HepG2 (cell line): ENCODE data around the gene CDC42EP3. TPM values are rescaled to one million over a fixed set of nuclear protein-coding genes. Genes with fewer than 3 reads are reported as not detected.

Experiments used
- ATAC-seq: fragments of 200-7000 bp; cut with Tn5 transposase; 3 replicates; pipeline ENCODE4 v1.9.1; 2020; ENCODE audit warnings: mild to moderate bottlenecking, moderate library complexity
- BruUV-seq: library from RNA; stranded (reverse); fragments of 400-500 nt; replicated peaks from 2 replicates; lab custom pipeline; 2021; lab: Mats Ljungman, UMichigan
- CTCF ChIA-PET: fragments of 300-600 bp; formaldehyde crosslinking; extraction: SDS; loops from one replicate; lab custom pipeline; 2021; ENCODE audit warnings: low total read pairs, inconsistent platforms, low intra/inter-chr PET ratio; lab: Yijun Ruan, JAX
- POLR2A ChIA-PET: fragments of 350-600 bp; sonication (Branson Sonifier 250); formaldehyde crosslinking; loops from one replicate; lab custom pipeline; 2020; ENCODE audit warnings: antibody characterized with exemption, inconsistent platforms; lab: Yijun Ruan, JAX
- DNase-seq: peaks from one replicate; pipeline ENCODE4 v3.0.0-alpha.2; 2015; ENCODE audit warnings: low spot score
- FAIRE-seq: peaks from 3 replicates; lab custom pipeline; 2011; peaks lifted over from hg19 to GRCh38; lab: Jason Lieb, UNC
- H2AFZ ChIP-seq: one replicate; pipeline ENCODE4 v1.6.1; 2011; ENCODE audit warnings: low read length, inconsistent platforms
- H3K27ac ChIP-seq: fragments of 300-600 bp; 3 replicates; pipeline ENCODE4 v1.8.0; 2011; ENCODE audit warnings: mixed run types, mild to moderate bottlenecking, mixed read lengths, low read length, inconsistent platforms; ENCODE audit not compliant: insufficient read depth; ENCODE audit errors: extremely low read length
- H3K27me3 ChIP-seq, 2 experiments: fragments of 200-600 bp in 1 of 2; 2 replicates in 1 of 2; 3 replicates in 1 of 2; pipeline versions ENCODE4 v1.6.0 to v1.8.0; 2011; ENCODE audit warnings: low read length in 2 of 2, mild to moderate bottlenecking in 2 of 2, moderate library complexity in 2 of 2, inconsistent platforms in 1 of 2; ENCODE audit not compliant: insufficient read depth in 2 of 2, control insufficient read depth in 1 of 2
- H3K36me3 ChIP-seq, 2 experiments: fragments of 200-600 bp in 1 of 2; replicated peaks in 1 of 2; 2 replicates in 1 of 2; 3 replicates in 1 of 2; pipeline versions ENCODE4 v1.5.1 to v1.8.0; 2011; ENCODE audit warnings: low read length in 2 of 2, inconsistent platforms in 1 of 2; ENCODE audit not compliant: insufficient read depth in 2 of 2, control insufficient read depth in 1 of 2
- H3K4me1 ChIP-seq: 2 replicates; pipeline ENCODE4 v1.5.1; 2012; ENCODE audit warnings: low read length, inconsistent platforms; ENCODE audit not compliant: insufficient read depth
- H3K4me2 ChIP-seq: 2 replicates; pipeline ENCODE4 v1.6.0; 2011; ENCODE audit warnings: low read depth, low read length, inconsistent platforms
- H3K4me3 ChIP-seq, 3 experiments: fragments of 200-600 bp in 1 of 3; sonication (generic), shearing (Covaris generic) in 1 of 3; replicated peaks in 1 of 3; 2 replicates each; pipeline ENCODE4 v1.5.1; 2011 to 2016; ENCODE audit warnings: low read length in 3 of 3, inconsistent platforms in 2 of 3, low read depth in 2 of 3, mild to moderate bottlenecking in 2 of 3, control low read depth in 1 of 3, mixed read lengths in 1 of 3; ENCODE audit not compliant: insufficient read depth in 1 of 3
- H3K79me2 ChIP-seq: one replicate; pipeline ENCODE4 v1.6.1; 2011; ENCODE audit warnings: low read length, inconsistent platforms; ENCODE audit not compliant: insufficient read depth
- H3K9ac ChIP-seq: 2 replicates; pipeline ENCODE4 v1.6.0; 2011; ENCODE audit warnings: mild to moderate bottlenecking, low read depth, low read length, inconsistent platforms; ENCODE audit not compliant: insufficient read depth
- H3K9me3 ChIP-seq: 2 replicates; pipeline ENCODE4 v1.5.1; 2012; ENCODE audit warnings: mild to moderate bottlenecking, low read length
- H4K20me1 ChIP-seq: 2 replicates; pipeline ENCODE4 v1.6.0; 2011; ENCODE audit warnings: inconsistent platforms, mild to moderate bottlenecking, low read length, moderate library complexity; ENCODE audit not compliant: insufficient read depth
- ATF7-NPFF ChIP-seq: sonication (generic); formaldehyde crosslinking; IDR thresholded peaks from 2 replicates; pipeline ENCODE4 v1.8.1; 2023; ENCODE audit warnings: mild to moderate bottlenecking, low read depth, missing genetic modification reagents, moderate library complexity
- ETV6 ChIP-seq: sonication (generic); formaldehyde crosslinking; conservative IDR thresholded peaks from 2 replicates; pipeline ENCODE4 v1.4.0; 2020; ENCODE audit warnings: missing genetic modification reagents
- HMGA1 ChIP-seq: sonication (generic); formaldehyde crosslinking; conservative IDR thresholded peaks from 2 replicates; pipeline ENCODE4 v1.4.0; 2020; ENCODE audit warnings: missing genetic modification reagents
- ISX ChIP-seq: sonication (generic); formaldehyde crosslinking; conservative IDR thresholded peaks from 2 replicates; pipeline ENCODE4 v1.5.0; 2020; ENCODE audit warnings: missing genetic modification reagents
- JUN ChIP-seq: sonication (generic); formaldehyde crosslinking; IDR thresholded peaks from 2 replicates; pipeline ENCODE4 v1.4.0; 2020; ENCODE audit warnings: mild to moderate bottlenecking, missing genetic modification reagents
- MIXL1 ChIP-seq: IDR thresholded peaks from 2 replicates; pipeline ENCODE4 v1.6.1; 2016
- RAD51 ChIP-seq: fragments of 450-650 bp; IDR thresholded peaks from 2 replicates; pipeline ENCODE4 v1.6.1; 2016; ENCODE audit warnings: borderline replicate concordance
- RBAK ChIP-seq: sonication (generic); formaldehyde crosslinking; IDR thresholded peaks from 2 replicates; pipeline ENCODE4 v1.5.1; 2020; ENCODE audit warnings: mild to moderate bottlenecking, missing genetic modification reagents
- RORA ChIP-seq: sonication (generic); formaldehyde crosslinking; IDR thresholded peaks from 2 replicates; pipeline ENCODE4 v1.5.0; 2020; ENCODE audit warnings: mild to moderate bottlenecking, missing genetic modification reagents, moderate library complexity
- SOX6 ChIP-seq, 2 experiments: fragments of 450-650 bp in 1 of 2; sonication (generic) in 1 of 2; formaldehyde crosslinking in 1 of 2; IDR thresholded peaks; 2 replicates each; pipeline versions ENCODE4 v1.4.0 to v1.6.1; 2017 to 2020; ENCODE audit warnings: antibody characterized with exemption in 1 of 2, mild to moderate bottlenecking in 1 of 2, missing genetic modification reagents in 1 of 2
- ZC3H13 ChIP-seq: sonication (generic); formaldehyde crosslinking; IDR thresholded peaks from 2 replicates; pipeline ENCODE4 v1.8.1; 2023; ENCODE audit warnings: mild to moderate bottlenecking, missing genetic modification reagents, moderate library complexity
- ZFP36L2 ChIP-seq: sonication (generic); formaldehyde crosslinking; IDR thresholded peaks from 2 replicates; pipeline ENCODE4 v1.4.0; 2020; ENCODE audit warnings: missing genetic modification reagents
- ZNF333 ChIP-seq: sonication (generic); formaldehyde crosslinking; IDR thresholded peaks from 2 replicates; pipeline ENCODE4 v1.4.0; 2020; ENCODE audit warnings: mild to moderate bottlenecking, missing genetic modification reagents, borderline replicate concordance
- ZNF775 ChIP-seq: sonication (generic); formaldehyde crosslinking; IDR thresholded peaks from 2 replicates; pipeline ENCODE4 v1.4.0; 2020; ENCODE audit warnings: missing genetic modification reagents, mild to moderate bottlenecking, moderate library complexity, borderline replicate concordance
- WGBS: methylation state at CpG from one replicate; pipeline ENCODE4 v1.1.6; 2017; ENCODE audit warnings: low lambda C conversion rate; 5-methylcytosine and 5-hydroxymethylcytosine counted together
- in situ Hi-C: cut with HindIII; loops from 2 replicates; pipeline ENCODE4 v1.10.0; 2017; ENCODE audit warnings: low pct_unique_long_range_greater_than_20kb; ENCODE audit not compliant: extremely low pct_ligation_motif_present
- intact Hi-C: fragments of 100-400 bp; cut with micrococcal nuclease; formaldehyde crosslinking; loops from one replicate; pipeline ENCODE4 v1.10.0; 2022; ENCODE audit not compliant: unreplicated experiment
- polyA plus RNA-seq, 8 experiments: library from polyadenylated mRNA; depleted of rRNA in 3 of 8; stranded (reverse) in 7 of 8; unstranded in 1 of 8; fragments of >200 nt; fragmentation: Illumina TruSeq in 4 of 8; extraction: Trizol in 4 of 8; gene quantifications; 2 replicates each; pipeline versions ENCODE4 v1.2.1 to v1.2.3, GENCODE V29; 2011 to 2016; ENCODE audit warnings: low read depth in 4 of 8, missing spikeins in 1 of 8, mixed read lengths in 1 of 8; ENCODE audit not compliant: insufficient read depth in 1 of 8
- total RNA-seq, 5 experiments: library from RNA; depleted of rRNA; stranded (reverse); fragments of >200 nt; fragmentation: Illumina TruSeq; extraction: Trizol; gene quantifications; 2 replicates each; pipeline ENCODE4 v1.2.3, GENCODE V29; 2016; ENCODE audit warnings: low read depth in 1 of 5
- TF ChIP-seq, protein P1 (sequence below): sonication (generic); formaldehyde crosslinking; IDR thresholded peaks from 2 replicates; pipeline ENCODE4 v1.4.0; 2020; ENCODE audit warnings: missing genetic modification reagents, borderline replicate concordance

Gene CDC42EP3
- total and polyA plus RNA-seq, 2 of the 13 experiments (the other 11 are each of a cell fraction or from before 2014, with no cell fraction given): 0.01 TPM; not detected in 1

- TF ChIP-seq SOX6 (IDR thresholded peaks at IDR 0.05) (no peak), SOX6 (CRISPR knock-in tag; IDR thresholded peaks at IDR 0.05) (no peak), JUN (CRISPR knock-in tag) (no peak), RAD51 (no peak)
Measured at GRCh38 chr2:37635504-37636380, 35.7 kb downstream of the CDC42EP3 start (continued).

DNA sequence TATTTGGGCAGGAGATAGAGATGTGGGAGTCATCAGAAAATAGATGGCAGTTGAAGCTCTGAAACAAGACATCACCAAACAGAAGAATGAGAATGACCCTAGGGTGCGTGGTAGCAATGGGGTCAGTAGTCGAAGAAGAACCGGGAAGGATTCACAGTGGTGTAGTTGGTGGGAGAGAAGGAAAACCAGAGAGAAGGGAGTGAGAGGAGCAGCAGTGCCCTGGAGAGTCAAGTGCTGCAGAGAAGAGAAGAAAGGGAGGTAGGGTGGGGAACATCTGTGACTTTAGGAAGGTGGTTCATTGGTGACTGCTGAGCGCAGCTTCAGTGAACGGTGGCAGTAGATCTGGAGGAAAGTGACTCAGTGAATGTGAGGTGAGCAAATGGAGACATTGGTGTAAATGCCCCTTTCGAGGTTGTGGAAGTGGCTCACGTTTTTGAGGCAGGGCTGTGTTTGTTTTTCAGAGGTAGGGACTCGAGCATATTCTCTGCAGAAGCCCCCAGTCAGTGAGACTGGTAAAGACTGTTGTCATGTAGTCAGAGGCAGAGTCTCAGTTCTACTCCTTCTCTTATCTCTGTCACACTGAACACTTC, 36.4 kb downstream of the CDC42EP3 start:
- Histone ChIP-seq H3K9me3 (no peaks in the 10 kb centered on the region), H3K4me1 (no peaks in the 10 kb centered on the region), H3K27me3 (peaks cover 0 to 22% of the 10 kb centered on the region in 2 experiments; a peak in 2 of 5 replicates), H3K36me3 (no peaks in the 10 kb centered on the region), H3K79me2 (no peaks in the 10 kb centered on the region), H3K4me3 (no peak overlapping the region), H2AFZ (no peak overlapping the region), H4K20me1 (no peaks in the 10 kb centered on the region), H3K4me2 (no peak overlapping the region), H3K9ac (no peak overlapping the region), H3K27ac (no peak overlapping the region)
- no TSS peak for BruUV-seq
- no peak for TF ChIP-seq ATF7-NPFF (CRISPR knock-in tag)
- TF ChIP-seq MIXL1 (CRISPR knock-in tag): no peak
- TF ChIP-seq ZNF333 (CRISPR knock-in tag): no peak
- no peak for TF ChIP-seq RORA
- no peak for TF ChIP-seq RBAK
- TF ChIP-seq HMGA1 (CRISPR knock-in tag): no peak
- TF ChIP-seq ZFP36L2 (CRISPR knock-in tag): no peak
- TF ChIP-seq, protein P1, sequence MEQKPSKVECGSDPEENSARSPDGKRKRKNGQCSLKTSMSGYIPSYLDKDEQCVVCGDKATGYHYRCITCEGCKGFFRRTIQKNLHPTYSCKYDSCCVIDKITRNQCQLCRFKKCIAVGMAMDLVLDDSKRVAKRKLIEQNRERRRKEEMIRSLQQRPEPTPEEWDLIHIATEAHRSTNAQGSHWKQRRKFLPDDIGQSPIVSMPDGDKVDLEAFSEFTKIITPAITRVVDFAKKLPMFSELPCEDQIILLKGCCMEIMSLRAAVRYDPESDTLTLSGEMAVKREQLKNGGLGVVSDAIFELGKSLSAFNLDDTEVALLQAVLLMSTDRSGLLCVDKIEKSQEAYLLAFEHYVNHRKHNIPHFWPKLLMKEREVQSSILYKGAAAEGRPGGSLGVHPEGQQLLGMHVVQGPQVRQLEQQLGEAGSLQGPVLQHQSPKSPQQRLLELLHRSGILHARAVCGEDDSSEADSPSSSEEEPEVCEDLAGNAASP (CRISPR knock-in tag): no peak
- no peak for TF ChIP-seq ZNF775
- no peak for TF ChIP-seq ZC3H13 (CRISPR knock-in tag)
- TF ChIP-seq ETV6 (CRISPR knock-in tag): no peak
- no peak for TF ChIP-seq ISX (CRISPR knock-in tag)
- POLR2A ChIA-PET: no interaction called here
- CTCF ChIA-PET: no interaction called here
- DNase-seq: no peak
- no peak for ATAC-seq
- in situ Hi-C loops: no loop called here
- no peak for FAIRE-seq
- intact Hi-C loops: no loop called here
- WGBS: 1% methylated on average over 8 of the region's 8 CpGs
